GM10248 (cell line): ENCODE measurements around the gene YTHDF1.

Experiments used
- CTCF ChIA-PET: fragments of 300-600 bp; sonication (Branson Sonifier 250); formaldehyde crosslinking; extraction: SDS; loops from one replicate; lab custom pipeline; 2021; ENCODE audit warnings: antibody characterized with exemption; lab: Yijun Ruan, JAX
- POLR2A ChIA-PET: fragments of 350-650 bp; sonication (Branson Sonifier 250); formaldehyde crosslinking; extraction: SDS; loops from one replicate; lab custom pipeline; 2020; ENCODE audit warnings: antibody characterized with exemption; lab: Yijun Ruan, JAX
- DNase-seq: peaks from one replicate; pipeline ENCODE4 v3.0.0; 2012; ENCODE audit errors: extremely low spot score
- TF ChIP-seq, protein P1 (sequence below): IDR thresholded peaks from 2 replicates; pipeline ENCODE4 v1.5.1; 2012; ENCODE audit warnings: mild to moderate bottlenecking, low read depth; ENCODE audit errors: extremely low read depth, missing control alignments, control extremely low read depth

Gene YTHDF1

GRCh38 chr20:63194797-63195173, 21.1 kb downstream of the YTHDF1 start:
- TF ChIP-seq, protein P1, sequence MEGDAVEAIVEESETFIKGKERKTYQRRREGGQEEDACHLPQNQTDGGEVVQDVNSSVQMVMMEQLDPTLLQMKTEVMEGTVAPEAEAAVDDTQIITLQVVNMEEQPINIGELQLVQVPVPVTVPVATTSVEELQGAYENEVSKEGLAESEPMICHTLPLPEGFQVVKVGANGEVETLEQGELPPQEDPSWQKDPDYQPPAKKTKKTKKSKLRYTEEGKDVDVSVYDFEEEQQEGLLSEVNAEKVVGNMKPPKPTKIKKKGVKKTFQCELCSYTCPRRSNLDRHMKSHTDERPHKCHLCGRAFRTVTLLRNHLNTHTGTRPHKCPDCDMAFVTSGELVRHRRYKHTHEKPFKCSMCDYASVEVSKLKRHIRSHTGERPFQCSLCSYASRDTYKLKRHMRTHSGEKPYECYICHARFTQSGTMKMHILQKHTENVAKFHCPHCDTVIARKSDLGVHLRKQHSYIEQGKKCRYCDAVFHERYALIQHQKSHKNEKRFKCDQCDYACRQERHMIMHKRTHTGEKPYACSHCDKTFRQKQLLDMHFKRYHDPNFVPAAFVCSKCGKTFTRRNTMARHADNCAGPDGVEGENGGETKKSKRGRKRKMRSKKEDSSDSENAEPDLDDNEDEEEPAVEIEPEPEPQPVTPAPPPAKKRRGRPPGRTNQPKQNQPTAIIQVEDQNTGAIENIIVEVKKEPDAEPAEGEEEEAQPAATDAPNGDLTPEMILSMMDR: no peak
- ChIA-PET POLR2A (no interaction called here), CTCF (interaction anchor here (1.8 to 2.5 kb wide), 2 partner anchors 19 to 29 kb away, joined by 5 to 8 read pairs; no protein-coding TSS in a partner anchor)
- DNase-seq: no peak

DNA sequence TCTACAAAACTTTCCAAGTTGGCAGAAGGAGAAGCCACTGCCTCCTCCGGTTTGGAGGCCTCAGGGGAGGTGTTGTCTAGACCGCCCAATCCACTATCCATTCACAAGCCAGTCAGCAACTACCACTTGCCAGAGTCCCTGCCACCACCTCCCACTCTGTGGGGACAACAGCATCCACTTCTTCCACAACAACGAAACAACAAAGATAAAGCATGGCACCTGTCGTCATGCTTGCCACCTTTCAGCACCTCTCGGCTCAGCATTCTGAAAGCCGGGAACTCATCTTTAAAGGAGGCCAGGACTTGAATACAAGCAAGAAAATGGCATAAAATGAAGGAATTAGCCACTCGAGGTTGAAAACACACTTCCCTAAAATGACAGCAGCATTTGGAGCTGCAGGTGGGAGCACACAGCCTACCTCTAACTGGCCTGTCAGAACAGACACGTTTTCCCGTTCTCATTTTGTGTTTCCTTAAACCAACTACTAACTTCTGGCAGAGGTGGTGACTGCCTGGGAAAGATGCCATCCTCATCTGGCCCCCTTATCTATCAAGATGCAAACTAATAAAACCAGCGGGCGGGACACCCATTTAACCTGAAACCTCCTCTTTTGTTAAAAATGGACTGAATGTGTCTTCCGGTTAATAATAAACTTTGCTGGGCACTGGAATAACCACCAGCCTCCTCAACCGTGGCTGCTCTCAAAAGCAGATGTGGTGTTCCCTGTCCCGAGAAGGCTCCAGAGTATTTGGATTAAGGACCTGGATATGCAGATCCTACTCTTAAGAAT, 21.7 kb downstream of the YTHDF1 start:
- CTCF ChIA-PET: interaction anchor here (1.3 to 2.5 kb wide), 4 partner anchors 12 to 29 kb away, joined by 3 to 8 read pairs (median 6); no protein-coding TSS in a partner anchor
- POLR2A ChIA-PET: no interaction called here
- DNase-seq: no peak

DNA sequence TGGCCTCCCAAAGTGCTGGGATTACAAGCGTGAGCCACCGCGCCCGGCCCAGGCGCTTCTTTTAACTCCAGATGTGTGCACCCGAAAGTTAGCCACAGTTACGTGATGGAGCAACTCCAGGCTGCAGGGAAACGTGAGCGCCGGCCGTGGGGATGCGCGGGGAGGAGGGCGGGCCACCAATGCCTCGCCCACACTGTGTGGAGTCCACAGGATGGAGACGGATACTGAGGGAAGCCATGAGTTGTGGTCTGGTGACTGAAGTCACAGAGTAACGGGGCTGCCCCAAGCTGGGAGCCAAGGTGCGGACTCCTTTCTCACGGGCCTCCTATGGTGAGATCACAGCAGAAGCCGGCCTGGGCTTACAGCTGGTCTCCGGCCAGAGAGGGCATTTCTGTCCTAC, 23.2 kb downstream of the YTHDF1 start:
- POLR2A ChIA-PET: no interaction called here
- CTCF ChIA-PET: interaction anchor here (1.3 to 2.4 kb wide), 3 partner anchors 10 to 31 kb away, joined by 3 to 8 read pairs (median 5); no protein-coding TSS in a partner anchor
- TF ChIP-seq, protein P1: no peak
- DNase-seq: no peak

More for the DNA sequence above, 21.7 kb downstream of the YTHDF1 start:
- TF ChIP-seq, protein P1: no peak

DNA sequence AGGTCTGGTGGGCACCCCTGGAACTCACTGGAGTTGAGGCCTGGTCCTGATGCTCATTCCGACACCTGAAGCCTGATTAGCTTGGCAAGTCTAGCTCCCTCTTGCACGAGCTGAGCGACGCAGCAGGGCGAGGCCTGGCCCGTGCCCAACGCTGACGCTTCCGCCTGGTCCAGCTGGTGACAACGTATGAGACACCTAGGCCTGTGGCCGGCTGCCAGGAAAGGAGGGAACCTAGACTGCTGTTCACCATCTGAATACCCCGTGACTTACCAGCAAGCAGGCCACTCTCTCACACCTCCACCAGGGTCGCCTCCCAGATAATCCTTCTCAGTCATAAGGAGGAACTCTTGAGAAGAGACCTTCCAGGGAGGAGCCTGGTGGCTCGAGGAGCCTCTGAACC, 24.5 kb downstream of the YTHDF1 start:
- ChIA-PET CTCF (interaction anchor here (1.1 to 2.4 kb wide), 2 partner anchors 10 to 11 kb away, joined by 5 to 8 read pairs; no protein-coding TSS in a partner anchor), POLR2A (no interaction called here)
- no peak for DNase-seq
- TF ChIP-seq, protein P1: no peak

- DNase-seq: no peak
- TF ChIP-seq, protein P1: no peak
- POLR2A ChIA-PET: no interaction called here
- CTCF ChIA-PET: interaction anchor here (0.9 to 1.2 kb wide), 4 partner anchors 10 to 34 kb away, joined by 3 to 5 read pairs (median 4); no protein-coding TSS in a partner anchor
Measured at GRCh38 chr20:63190828-63191227, 25.1 kb downstream of the YTHDF1 start.

DNA sequence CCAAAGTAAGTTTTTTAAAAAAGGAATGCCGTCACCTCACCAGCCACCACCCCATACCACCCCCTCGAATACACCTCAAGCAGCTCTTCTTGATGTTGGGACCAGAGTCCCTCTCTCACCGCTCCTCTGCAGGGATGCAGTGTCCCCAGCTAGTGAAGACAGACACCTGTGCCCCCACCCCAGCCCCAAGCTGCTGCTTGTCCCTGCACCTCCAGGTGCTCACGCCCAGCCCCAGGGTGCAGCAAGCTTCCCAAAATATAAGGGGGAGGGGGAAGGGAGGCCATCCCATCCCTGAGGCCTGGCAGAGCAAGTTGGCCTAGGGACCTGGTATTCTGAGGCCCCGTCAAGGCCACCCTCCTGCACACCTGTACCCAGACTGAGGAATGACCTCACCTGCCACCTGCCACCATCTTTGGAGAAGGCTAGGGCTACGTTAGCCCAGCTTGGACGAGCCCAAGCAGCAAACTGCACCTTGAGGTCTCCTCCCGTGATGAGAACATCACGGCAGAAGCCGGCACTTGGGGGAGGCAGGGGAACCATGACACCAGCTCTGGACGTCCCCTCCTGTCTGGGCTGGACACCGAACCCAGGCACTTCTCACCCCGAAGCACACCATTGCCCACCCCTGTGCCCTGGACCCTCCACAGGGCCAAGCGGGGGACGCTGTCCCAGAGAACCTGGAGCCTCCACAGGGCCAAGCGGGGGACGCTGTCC, 25.9 kb downstream of the YTHDF1 start:
- POLR2A ChIA-PET: no interaction called here
- TF ChIP-seq, protein P1: no peak
- CTCF ChIA-PET: interaction anchor here (0.9 to 1.2 kb wide), 4 partner anchors 10 to 35 kb away, joined by 3 to 5 read pairs (median 4); no protein-coding TSS in a partner anchor
- no peak for DNase-seq
